Astrocyte (in vitro differentiated cells and primary cell): ENCODE data around the gene PRKAR2B.

ENCODE experiments used
- CTCF ChIP-seq: IDR thresholded peaks from 2 replicates; pipeline ENCODE4 v1.5.1; 2011; ENCODE audit warnings: low read depth, mild to moderate bottlenecking, inconsistent platforms, low read length, moderate library complexity; ENCODE audit not compliant: insufficient read depth
- EZH2 ChIP-seq: IDR thresholded peaks from 2 replicates; pipeline ENCODE4 v1.6.1; 2012; ENCODE audit warnings: mild to moderate bottlenecking, low read length, inconsistent platforms; ENCODE audit not compliant: insufficient read depth

DNA sequence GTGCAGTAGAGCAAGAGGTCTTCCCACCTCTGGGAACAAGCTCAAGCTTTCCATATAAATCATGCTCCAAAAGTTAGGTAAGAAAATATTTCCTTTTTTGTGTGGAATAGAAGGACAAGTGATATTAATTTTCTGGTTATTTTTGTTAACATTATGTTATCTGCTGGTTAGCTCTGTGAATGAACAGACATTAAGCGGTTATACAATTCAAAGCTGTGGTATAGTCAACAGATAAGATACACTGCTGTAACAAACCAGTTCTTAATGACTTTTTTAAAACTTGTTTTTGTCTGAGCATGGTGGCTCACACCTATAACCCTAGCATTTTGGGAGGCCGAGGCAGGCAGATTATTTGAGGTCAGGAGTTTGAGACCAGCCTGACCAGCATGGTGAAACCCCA is 43.0 kb upstream of the PRKAR2B start:
- TF ChIP-seq CTCF, result no peak
- no peak for TF ChIP-seq EZH2
